SIG-M5 treated with dmso at 0.1 percent for 504 hours (cell line): Measurements from ENCODE around the gene RHD.
"Not testable (repeated sequence)": the region's sequence is repeated elsewhere in the genome, so short reads cannot be mapped to it uniquely, and the experiment has no call there.

Experiments used
- DNase-seq: peaks from one replicate; lab custom pipeline; 2025; ENCODE audit not compliant: unreplicated experiment; lab: John Stamatoyannopoulos, UW

The RHD gene

DNA sequence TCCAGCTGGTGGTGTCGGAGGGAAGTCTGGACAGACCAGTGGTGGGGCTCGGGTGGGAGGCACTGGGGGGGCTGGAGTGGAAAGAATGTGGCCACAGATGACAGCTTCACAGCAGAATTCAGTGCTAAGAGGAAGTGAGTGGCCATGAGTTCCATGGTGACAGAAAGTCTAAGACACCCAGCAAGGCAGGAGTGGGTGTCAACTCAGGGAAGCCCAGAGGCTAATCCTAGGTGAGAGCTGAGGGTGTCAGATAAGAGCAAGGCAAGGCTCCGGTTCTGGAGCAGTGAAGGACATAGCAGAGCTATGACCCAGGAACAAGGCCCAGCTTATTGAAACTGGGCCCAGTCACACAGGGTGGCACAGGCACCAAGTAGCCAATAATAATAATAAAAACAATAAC lies 30.0 kb downstream of the RHD start:
- DNase-seq: not testable (repeated sequence)

DNA sequence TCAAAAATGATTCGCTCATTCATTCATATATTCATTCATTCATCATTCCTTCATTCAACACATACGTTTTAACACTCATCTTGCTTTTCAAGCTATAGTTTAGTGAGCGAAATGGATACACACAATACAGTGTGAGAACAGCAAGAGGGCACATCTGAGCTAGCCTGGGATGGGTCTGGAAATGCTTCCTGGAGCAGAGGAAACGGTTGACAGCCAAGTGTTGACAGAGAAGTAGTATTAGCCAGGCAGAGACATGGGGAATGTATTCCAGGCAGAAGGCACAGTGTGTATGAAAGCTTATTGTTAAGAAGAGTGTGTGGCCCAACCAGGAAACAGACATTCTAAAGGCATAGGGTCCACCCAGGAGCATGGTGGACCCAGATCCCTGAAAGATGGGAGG lies 32.6 kb downstream of the RHD start:
- not testable (repeated sequence) for DNase-seq

GRCh38 chr1:25308168-25308567 lies 35.9 kb downstream of the RHD start:
- DNase-seq: not testable (repeated sequence)

- not testable (repeated sequence) for DNase-seq
These were observed 36.8 kb downstream of the RHD start for GRCh38 chr1:25309085-25309484.

DNA sequence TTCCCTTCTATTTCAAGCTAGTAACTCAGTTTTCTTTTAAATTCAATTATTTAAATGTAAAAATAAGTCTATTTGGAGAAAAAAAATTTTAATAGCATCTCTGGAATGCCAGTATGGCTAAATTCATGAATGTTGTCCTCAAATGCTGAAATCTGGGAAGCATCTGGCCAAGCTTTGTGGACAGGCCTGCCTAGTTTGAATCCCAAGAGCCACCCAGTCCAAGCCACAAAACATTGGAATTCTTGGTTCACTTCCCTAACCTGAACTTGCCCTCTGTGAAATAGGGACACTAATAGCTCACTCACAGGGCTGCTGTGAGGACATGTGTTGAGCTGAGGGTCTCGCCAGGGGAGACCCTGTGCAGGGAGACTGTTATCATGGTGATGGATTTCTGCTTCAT lies 37.2 kb downstream of the RHD start:
- DNase-seq: not testable (repeated sequence)

DNA sequence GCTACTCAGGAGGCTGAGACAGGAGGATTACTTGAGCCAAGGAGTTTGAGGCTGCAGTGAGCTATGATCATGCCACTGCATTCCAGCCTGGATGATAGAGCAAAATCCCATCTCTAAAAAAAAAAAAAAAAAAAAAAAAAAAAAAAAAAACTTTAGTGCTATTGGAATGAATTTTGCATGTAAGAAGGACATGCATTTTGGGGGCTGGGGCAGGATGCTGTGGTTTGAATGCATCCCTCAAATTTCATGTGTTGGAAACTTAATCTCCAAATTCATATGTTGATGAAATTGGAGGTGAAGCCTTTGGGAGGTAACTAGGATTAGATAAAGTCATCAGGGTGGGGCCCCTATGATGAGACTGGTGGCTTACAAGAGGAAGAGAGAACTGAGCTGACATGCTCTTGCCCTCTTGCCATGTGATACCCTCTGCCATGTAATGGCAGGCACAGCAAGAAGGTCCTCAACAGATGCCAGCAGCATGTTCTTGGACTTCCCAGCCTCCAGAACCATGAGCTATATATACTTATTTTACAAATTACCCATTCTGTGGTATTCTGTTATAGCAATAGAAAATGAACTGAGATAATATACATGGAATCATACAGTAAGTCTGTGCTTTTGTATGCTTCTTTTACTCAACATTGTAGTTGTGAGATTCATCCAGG lies 40.6 kb downstream of the RHD start:
- not testable (repeated sequence) for DNase-seq

DNA sequence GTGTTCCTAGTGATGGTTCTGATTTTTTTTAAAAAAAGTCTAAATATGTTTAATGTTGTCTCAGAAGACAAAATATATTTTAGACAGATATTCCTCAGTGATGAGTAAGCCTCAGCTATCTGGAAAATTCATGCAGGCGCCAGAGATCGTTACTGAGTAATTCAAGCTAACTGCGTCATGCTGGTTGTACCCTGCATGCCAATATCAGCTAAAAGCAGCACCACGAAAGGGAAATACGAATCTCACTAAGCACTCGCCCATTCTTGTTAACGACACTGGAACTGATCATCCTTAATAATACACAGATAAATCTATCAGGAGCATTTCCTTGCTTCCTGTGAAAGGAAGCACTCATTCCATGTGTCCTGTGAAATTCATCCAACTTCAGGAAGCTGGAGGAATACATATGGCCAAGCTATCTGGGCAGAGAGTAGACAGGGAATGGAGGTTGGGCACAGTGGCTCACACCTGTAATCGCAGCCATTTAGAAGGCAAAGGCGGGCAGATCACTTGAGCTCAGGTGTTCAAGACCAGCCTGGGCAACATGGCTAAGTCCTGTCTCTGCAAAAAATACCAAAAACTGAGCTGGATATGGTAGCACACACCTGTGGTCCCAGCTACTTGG lies 48.1 kb downstream of the RHD start:
- not testable (repeated sequence) for DNase-seq

- not testable (repeated sequence) for DNase-seq
These were observed 49.8 kb downstream of the RHD start for GRCh38 chr1:25322127-25322526.

DNA sequence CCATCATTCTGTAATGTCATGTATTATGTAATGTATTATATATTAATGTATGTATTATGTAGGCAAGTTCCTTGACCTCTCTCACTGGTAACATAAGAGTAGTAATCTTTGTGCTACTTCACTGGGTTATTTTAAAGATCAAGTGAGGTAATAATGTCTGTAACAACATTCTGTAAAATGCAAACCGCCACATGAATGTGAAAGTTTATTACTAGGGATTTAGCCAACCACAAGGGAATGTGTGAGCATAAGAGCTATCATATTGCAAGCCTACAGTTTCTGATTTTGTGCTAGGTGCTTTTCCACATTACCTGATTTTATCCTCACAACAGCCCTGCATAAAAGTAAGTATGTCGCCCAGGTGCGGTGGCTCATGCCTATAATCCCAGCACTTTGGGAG lies 52.1 kb downstream of the RHD start:
- DNase-seq: not testable (repeated sequence)

- not testable (repeated sequence) for DNase-seq
These were observed 55.8 kb downstream of the RHD start for GRCh38 chr1:25327864-25328790.

DNA sequence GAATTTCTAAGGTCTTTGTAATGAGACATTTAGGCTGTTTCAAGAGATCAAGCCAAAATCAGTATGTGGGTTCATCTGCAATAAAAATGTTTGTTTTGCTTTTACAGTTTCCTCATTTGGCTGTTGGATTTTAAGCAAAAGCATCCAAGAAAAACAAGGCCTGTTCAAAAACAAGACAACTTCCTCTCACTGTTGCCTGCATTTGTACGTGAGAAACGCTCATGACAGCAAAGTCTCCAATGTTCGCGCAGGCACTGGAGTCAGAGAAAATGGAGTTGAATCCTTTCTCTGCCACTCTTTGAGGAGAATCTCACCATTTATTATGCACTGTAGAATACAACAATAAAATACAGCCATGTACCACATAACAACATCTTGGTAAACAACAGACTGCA lies 56.5 kb downstream of the RHD start:
- not testable (repeated sequence) for DNase-seq

DNA sequence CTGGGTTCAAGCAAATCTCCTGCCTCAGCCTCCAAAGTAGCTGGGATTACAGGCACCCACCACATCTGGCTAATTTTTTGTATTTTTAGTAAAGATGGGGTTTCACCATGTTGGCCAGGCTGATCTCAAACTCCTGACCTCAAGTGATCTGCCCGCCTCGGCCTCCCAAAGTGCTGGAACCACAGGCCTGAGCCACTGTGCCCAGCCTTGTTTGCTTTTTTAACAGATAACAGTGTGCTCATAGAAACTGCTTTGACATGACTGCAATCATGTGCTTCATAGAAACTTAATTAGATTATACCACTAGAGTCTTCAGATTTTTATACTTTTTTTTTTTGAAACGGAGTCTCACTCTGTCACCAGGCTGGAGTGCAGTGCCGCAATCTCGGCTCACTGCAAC lies 57.0 kb downstream of the RHD start:
- DNase-seq: not testable (repeated sequence)

- not testable (repeated sequence) for DNase-seq
These were observed 57.6 kb downstream of the RHD start for GRCh38 chr1:25329950-25330349.

DNA sequence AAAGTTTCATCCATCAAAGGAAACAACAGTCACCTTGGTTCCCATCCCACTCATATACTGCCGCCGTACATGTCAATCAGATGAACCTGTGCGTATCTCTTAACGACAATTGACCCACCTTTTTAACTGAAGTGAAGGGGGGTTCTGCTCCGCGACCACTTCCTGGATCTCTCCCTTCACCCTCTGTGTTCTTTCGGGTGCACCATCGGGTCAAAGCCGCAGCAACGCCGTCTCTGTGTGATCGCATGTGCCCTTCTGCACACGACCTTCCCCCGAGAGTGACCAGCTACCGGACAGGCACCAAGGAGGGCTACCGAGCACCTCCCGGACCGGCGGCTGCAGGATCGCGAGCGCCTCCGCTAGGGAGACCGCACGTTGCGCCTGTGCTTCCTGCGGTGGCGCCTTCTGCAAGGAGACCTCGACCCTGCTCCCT lies 64.6 kb downstream of the RHD start:
- DNase-seq: not testable (repeated sequence)

DNA sequence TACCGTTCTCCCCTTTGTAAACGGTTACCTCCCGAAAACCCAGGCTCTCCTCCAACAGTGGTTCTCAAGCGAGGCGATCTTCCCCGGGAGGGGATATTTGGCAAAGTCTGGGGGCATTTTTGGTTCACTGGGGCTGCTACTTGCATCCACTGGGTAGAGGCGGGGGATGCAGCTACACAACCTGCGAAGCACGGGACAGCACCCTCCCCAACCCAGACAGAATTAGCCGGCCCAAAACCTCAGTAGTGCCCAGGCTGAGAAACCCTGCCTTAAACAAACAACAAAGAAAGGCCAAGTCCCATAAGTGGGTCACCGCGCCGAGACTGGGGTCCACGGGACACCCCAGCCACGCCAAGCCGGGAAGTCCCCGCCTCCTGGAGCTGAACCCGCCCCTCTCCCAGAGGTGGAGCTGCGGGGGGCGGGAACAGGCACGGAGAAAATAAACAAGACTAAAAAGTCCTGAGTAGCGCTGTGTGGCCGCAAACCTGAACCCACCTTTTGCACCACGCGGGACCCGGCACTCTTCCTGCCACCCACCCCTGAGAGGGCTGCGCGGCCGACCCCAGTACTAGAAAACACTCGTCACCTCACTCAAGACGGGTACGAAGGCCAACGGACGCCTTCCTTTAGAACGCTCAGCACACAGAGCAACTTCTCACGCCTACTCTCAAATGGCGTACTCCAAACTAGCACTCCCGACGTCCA lies 65.3 kb downstream of the RHD start:
- DNase-seq: not testable (repeated sequence)

GRCh38 chr1:25338188-25338981 lies 66.1 kb downstream of the RHD start, which contains the start of gene TMEM50A:
Gene TMEM50A (plus strand): TSS chr1:25338334. CDS start chr1:25340487, 2,153 bp downstream.
- peak; percentile 77 for DNase-seq

DNA sequence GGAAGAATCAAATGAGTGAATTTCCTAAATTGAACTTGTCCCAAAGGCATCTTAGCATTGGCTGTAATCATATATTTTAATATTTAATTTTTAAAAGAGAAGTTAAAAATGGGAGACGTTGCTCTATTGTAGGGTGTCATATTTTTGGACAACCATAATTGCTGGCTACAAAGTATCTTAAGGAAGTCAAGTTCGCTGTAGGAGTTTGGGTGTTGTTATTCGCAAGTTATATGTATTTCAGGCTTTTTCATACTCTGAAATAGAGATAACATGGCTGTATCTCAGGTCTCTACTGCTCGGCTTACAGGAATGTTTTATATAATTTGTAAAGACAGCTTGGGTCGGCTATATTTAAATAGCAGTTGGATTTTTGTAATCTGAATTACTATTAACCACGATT lies 66.7 kb downstream of the RHD start:
- DNase-seq: peak; percentile 39

DNA sequence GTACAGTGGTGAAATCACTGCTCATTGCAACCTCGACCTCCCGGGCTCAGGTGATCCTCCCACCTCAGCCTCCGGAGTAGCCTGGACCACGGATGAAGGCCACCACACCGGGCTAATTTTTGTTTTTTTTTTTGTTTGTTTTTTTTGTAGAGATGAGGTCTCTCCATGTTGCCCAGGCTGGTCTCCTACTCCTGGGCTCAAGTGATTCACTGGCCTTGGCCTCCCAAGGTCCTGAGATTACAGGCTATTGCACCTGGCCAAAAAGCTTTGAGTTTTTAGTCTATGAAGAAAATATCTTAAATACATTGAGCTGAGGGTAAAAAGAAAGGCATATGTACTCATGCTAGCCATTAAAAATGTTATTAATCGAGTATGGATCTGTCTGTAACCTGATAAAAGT lies 69.4 kb downstream of the RHD start:
- no peak for DNase-seq

- no peak for DNase-seq
These were observed 70.5 kb downstream of the RHD start for GRCh38 chr1:25342846-25343245.

DNA sequence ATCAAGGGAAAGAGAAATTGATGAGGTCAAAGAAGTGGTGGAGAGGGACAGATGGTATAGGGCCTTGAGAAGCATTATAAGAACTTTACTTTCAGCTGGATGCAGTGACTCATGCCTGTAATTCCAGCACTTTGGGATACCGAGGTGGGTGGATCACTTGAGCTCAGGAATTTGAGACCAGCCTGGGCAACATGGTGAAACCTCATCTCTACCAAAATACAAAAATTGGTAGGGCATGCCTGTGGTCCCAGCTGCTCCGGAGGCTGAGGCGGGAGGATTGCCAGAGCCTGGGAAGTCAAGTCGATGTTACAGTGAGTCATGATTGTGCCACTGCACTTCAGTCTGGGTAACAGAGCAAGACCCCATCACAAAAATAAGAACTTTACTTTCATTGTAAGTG lies 71.6 kb downstream of the RHD start:
- DNase-seq: no peak
